GM19043 (cell line): Measurements from ENCODE around the gene GAB2.

Experiments used
- ATAC-seq: cut with Tn5 transposase; IDR thresholded peaks from one replicate; pipeline ENCODE4 v1.9.1; 2021; ENCODE audit warnings: low read depth; ENCODE audit not compliant: unreplicated experiment

GAB2 gene

DNA sequence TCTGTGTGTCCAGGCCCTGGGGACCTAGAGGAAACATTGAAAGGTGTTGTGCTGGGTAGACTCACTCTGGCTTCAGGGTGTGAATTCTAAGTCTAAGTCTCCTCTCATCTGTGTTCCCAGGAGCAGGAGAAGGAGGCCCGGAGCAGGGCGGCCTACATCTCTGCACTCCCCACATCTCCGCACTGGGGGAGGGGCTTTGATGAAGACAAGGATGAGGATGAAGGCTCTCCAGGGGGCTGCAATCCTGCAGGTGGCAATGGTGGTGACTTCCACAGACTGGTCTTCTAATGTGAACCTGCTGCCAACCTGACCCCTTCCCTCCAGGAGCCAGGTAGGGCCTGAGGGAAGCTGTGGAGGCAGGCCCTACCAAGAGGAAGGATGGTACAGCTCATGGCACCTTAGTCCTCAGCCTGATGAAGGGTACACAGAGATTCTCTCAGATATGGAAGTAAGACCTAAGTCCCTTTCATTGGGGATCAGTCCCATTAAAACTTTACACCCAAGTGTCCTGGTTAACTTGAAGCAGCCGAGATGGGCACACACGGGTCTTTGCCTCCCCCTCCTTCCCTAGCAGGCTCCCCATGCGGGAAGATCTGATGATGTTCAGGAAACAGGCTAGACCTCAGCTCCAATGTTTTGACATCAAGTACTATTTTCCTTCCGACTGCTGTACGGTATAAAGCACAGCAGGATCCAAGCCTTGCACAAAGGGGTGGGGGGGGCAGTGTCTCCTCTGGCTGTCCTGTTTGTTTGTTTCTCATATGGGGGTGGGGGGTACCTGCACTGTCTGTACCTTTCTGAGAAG is 203.9 kb downstream of the GAB2 start:
- ATAC-seq, result no peak

DNA sequence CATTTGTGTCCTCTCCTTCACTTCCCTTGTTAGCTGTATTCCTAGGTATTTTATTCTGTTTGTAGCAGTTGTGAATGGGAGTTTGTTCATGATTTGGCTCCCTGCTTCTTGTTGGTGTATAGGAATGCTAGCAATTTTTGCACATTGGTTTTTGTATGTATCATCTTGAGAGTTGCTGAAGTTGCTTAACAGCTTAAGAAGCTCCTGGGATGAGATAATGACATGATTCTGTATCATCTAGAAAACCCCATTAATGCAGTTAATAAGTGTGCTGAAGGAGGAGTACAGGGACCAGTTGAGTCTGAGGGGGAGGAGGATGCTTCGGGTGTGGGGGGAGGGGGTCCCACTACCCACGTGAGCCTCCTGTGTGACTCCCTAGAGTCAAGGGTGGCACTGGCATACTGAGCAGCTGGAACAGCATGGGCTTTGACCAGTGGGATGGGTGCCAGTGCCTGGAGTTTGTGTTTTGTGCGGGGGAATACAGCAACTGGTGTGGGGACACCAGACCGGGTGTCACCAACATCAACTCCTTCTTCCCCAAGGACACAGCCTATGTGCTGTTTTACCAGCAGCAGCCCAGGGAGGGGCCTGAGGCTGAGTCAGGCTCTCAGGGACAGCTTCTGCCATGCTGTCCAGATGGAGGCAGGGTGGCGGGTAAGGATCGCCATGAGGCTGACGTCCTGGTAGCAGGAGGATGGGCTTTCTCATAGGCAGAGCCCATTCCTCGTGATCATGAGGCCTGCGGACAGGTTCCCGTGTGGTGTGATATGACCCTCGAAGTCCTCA is 204.8 kb downstream of the GAB2 start:
- no peak for ATAC-seq

DNA sequence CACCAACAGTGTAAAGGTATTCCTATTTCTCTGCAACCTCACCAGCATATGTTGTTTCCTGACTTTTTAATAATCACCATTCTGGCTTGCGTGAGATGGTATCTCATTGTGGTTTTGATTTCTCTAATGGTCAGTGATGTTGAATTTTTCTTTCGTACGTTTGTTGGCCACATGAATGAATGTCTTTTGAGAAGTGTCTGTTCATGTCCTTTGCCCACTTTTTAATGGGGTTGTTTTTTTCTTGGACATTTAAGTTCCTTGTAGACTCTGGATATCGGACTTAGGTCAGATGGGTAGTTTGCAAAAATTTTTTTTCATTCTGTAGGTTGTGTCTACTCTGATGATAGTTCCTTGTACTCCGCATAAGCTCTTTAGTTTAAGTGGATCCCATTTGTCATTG is 206.1 kb downstream of the GAB2 start:
- no peak for ATAC-seq

DNA sequence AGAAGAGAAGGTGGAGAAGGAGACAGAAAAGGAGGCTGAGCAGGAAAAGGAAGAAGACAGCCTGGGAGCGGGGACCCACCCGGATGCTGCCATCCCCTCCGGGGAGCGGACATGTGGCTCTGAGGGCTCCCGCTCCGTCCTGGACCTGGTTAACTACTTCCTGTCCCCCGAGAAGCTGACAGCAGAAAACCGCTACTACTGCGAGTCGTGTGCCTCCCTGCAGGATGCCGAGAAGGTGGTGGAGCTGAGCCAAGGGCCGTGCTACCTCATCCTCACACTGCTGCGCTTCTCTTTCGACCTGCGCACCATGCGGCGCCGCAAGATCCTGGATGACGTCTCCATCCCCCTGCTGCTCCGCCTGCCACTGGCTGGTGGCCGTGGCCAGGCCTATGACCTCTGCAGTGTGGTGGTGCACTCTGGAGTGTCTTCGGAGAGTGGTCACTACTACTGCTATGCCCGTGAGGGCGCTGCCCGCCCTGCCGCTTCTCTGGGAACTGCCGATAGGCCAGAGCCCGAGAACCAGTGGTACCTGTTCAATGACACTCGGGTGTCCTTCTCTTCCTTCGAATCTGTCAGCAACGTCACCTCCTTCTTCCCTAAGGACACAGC is 207.5 kb downstream of the GAB2 start:
- ATAC-seq, result no peak

DNA sequence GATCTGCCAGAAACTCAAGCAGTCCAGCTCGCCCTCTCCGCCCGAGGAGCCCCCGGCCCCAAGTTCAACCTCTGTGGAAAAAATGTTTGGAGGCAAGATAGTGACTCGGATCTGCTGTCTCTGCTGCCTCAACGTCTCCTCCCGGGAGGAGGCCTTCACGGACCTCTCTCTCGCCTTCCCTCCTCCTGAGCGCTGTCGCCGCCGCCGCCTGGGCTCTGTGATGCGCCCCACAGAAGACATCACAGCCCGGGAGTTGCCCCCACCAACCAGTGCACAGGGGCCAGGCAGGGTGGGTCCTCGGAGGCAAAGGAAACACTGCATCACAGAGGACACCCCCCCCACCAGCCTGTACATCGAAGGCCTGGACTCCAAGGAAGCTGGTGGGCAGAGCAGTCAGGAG is 208.1 kb downstream of the GAB2 start:
- no peak for ATAC-seq

DNA sequence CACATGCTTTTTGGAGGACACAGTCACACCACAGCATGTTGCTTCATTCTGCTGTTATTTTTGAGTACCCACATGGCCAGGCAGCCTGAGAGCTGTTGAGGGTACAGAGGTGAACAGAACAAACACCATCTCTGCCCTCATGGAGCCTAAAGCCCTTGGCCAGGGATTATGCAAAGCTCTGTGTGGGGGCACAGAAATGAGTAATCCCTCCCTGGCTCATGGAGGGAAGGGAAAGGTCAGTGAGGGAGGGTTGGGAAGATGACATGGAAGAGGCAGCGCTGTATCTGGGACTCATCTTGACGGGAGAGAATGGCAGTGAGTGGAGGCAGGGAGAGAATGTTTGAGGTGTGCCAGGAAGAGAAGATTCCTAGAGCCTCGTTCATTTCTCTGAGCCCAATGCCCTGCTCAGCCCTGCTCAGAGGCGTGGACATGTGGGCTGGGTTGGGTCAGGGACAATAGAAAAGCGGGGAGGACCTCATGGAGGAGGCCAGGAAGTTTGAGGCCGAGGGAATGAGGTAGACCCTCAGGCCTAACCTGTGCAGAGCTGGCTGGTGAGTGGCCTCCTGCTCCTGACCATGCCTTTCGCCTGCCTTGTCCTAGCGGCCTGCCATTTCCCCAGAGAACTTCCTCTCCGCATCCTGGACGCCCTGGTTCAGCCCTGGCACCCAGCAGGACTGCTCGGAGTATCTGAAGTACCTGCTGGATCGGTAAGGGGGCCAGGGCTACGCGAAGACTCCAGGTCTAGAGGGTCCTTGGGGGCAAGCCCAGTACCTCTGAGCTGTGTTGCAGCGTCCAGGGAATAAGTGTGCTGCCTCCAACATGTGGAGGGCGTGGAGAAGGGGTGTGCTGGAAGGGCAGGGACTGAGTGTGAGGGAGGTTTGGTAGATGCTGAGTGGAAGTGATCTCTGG is 209.1 kb downstream of the GAB2 start:
- no peak for ATAC-seq

DNA sequence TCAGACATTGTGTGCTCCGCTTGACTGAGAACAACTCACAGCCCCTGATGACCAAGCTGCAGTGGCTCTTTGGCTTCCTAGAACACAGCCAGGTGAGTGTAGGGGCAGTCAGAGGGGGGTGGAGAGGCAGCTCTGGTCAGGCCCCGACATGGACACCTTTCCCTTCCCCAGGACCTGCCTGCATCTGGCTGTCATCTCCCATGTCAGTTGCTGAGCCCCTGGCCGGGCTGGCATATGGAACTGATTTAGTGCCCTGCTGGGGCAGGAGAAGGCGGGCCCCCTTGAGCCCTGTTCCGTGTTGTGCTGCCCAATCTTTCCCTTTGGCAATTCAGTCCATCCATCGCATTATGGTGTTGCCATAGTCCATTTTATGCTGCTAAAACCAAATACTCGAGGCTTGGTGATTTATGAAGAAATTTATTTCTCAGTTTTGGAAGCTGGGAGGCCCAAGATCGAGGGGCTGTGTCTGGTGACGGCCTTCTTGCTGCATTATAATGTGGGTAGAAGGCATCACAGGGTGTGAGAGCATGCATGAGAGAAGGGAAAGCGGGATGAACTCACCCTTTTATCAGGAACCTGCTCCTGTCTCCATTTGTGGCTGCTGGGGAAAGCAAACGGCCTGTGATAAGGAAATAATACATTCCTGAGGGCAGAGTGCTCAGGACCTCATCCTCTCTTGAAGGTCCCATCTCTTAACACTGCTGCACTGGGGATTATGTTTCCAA is 209.9 kb downstream of the GAB2 start:
- ATAC-seq, result no peak

DNA sequence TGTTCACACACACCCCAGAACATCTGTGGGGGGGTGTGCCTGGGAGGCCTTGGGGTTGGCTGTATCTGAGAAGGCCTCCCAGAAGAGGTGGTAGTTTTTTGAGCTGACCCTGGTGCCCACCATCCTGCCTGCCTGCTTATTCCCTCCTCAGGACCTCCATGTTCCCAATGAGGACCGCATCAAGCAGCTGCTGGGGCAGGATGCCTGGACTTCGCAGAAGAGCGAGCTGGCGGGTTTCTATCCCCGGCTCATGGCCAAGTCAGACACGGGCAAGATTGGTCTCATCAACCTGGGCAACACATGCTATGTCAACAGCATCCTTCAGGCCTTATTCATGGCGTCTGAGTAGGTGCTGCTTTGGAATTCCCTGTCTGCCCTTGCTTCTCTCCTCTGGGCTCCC is 211.9 kb downstream of the GAB2 start:
- no peak for ATAC-seq

DNA sequence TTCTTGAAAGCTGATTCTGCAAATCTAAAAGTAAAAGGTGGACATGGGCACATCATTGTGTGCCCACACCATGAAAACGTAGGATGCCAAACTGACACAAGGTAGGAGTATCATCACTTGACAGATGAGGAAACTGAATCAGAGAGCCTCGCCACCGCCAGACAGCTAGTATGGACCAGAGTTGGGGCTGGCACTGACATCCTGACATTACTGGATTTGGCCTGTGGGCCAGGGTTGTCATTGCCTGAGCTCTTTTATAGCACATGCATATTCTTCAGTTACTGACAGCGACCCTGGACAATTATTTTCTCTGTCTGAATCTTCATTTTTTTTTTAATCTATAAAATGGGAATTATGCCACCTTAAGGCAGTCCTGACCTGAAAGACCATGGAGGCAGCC is 212.4 kb downstream of the GAB2 start:
- ATAC-seq, result no peak

DNA sequence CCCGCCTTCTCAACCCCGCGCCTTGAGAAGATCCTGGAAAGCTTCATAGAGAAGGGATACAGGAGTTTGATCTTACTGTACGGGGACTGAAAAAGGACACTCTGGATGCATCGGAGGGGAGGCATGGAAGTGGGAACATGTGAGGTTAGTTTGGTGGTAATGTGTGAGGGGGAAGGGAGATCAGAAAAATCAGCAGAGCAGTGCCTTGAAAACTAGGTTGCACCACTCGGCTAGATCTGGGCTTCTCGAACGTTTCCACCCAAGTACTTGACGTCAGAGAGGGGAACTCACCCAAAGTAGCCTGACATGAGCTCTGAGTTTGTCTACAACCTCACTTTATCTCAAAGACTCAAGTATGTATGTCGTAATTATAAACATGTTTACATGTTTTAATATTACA is 214.4 kb downstream of the GAB2 start:
- ATAC-seq, result no peak

DNA sequence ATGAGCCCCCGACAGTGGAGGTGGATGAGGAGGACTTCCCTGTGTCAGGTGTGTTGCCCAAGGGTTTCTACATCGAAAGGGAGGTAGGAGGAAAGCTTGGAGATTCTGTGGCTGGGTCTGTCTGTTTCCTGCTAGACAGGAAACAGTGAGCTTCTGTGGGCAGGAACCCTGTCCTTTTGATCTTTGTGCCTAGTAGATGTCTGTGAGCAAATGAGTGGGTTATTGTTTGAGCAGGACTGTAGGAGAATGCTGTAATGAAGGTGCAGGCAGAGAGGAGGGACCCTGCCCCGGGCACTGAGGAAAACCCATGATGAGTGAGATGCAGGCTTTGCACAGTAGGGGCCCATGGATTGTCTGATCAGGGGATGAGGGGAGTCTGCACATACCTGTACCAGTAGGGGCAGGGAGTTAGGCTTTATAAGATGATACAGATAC is 214.9 kb downstream of the GAB2 start:
- peak; percentile 59 for ATAC-seq

DNA sequence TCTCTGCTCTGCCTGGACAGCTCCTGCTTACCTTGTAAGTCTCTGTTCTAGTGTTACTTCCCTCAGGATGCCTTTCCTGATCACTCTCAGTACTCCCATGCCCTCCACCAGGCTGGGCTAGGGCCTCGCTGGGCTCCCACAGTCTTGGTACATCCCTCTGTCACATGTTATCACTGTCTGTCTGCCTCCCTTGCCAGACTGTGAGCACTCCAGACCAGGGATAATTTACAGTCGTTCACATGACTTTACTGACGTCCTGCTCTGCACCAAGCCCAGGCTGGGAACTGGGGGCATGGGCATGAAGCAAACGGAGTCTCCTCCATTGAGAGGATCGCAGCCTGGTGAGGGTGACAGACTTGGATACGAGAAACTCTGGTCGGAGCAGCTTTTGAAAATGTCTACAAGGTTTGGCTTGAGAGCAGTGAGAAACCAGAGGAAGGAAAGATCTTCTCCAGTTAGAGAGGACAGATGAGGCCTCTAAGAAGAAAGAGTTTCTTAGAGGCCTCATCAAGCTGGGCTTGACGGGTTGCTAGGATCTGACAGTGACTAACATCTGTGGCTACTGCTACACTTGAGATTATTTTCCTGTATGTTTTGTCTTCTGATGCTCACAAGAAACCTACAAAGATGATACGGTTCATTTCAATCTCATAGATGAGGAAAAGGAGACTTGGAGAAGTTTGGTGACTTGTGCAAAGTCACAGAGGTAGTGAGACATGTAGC is 216.4 kb downstream of the GAB2 start:
- ATAC-seq, result no peak

DNA sequence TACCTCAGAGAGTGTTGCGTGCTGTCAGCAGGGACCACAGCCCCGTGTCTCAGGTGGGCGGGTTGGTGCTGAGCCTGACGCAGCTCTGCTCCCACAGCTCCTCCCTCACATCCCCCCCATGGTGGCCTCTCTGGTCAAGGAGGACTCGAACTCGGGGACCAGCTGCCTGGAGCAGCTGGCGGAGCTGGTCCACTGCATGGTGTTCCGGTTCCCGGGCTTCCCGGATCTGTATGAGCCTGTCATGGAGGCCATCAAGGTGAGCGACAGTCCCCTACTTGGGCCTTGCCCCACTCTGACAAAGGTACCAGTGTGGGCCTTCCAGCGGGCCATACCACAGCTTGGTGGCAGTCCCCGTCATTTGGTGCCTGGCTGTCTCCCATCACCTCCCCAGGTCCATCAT is 217.1 kb downstream of the GAB2 start:
- ATAC-seq, result no peak

DNA sequence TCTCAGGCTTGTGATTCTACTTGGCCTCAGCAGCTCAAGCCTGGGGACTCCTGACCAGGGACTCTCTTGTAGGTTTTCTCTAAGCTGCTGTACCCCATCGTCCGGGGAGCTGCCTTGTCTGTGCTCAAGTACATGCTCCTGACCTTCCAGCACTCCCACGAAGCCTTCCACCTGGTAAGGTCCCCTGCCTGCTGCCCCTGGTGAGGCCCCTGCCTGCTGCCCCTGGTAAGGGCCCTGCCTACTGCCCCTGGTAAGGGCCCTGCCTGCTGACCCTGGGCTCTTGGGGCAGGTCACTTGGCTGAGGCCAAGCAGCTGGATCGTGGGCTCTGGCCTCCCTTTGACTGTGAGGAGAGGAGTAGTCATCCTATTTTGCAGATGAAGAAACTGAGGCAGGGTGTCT is 217.6 kb downstream of the GAB2 start:
- ATAC-seq, result no peak

DNA sequence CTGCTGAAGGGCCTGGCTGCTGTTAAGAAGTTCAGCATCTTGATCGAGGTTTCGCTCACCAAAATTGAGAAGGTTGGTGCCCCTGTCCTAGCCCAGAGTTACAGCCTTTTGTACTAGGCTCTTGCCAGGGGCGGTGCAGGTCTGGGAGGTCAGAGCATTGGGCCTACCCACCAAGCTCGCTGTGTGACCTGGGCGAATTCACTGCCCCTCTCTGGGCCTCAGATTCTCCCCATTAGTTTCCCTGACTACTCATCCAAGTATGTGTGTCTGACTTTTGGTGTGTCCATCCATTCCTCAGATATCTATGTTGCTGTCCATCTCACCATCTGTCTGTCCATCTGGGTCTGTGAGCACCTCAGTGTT is 218.0 kb downstream of the GAB2 start:
- no peak for ATAC-seq

DNA sequence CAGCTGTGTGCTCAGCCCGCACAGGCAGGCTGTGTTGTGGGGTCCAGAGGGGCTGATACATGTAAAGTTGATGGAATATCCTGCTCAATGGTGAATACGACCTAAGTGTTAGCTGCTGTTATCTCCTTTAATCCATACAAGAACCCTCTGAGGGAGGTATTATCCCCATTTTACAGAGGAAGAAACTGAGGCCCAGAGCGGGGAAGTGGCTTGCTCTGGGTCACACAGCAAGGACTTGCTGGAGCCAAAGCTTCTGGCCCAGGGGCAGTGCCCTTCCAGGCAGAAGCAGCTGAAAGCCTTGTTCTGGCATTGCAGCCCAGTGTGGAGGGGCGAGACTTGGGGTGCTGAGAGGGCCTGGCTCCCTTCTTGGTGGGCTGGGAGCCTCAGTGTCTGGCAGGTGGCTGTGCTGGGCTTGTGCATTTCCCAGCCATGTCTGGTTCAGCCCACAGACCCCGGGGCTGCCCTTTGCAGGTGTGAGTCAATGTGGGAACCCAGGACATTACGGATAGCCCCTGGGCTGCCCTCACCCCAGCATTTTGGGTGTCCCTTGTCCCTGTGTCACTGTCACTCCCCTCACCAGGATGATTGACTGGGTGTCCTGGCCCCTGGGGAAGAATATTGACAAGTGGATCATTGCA is 218.5 kb downstream of the GAB2 start:
- no peak for ATAC-seq

DNA sequence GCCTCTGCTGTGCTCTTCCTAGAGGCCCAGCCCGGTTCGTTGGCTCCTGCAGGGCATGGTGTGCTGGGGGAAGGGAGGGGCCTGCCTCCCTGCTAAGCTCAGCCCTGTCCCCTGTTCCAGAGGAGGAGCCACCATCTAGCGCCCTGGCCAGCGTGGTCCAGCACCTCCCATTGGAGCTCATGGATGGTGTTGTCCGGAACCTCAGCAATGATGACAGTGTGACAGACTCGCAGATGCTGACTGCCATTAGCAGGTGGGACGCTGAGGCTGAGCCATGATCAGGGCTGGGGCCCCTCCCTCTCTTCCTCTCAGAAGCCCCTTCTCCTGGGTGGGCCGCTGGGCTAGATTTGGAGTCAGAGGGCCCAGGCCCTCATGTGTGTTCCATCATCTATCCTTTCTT is 219.8 kb downstream of the GAB2 start:
- no peak for ATAC-seq

DNA sequence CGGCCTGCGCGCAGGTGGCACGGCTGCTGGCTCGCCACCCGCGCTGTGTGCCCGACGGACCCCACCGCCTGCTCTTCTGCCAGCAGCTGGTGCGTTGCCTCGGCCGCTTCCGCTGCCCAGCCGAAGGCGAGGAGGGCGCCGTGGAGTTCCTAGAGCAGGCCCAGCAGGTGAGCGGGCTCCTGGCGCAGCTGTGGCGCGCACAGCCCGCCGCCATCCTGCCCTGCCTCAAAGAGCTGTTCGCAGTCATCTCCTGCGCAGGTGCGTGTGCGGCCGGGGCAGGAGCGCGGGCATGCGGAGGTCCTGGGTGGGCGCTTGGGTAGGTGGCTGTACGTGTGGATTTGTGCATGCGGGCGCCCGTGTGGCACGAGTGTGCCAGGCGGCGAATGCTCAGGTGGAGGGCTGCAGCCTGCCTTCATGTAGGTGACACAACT is 220.9 kb downstream of the GAB2 start:
- ATAC-seq, result no peak
